Epidermal melanocyte (primary cell): ENCODE data around the gene REPS2.

Experiments used
- DNase-seq: peaks from one replicate; pipeline ENCODE4 v3.0.0; 2011; ENCODE audit warnings: low spot score; ENCODE audit not compliant: insufficient read length

The REPS2 gene

GRCh38 chrX:17081511-17081910 lies 135.1 kb downstream of the REPS2 start:
- DNase-seq, result no peak

GRCh38 chrX:17081968-17082367 lies 135.5 kb downstream of the REPS2 start:
- no peak for DNase-seq

GRCh38 chrX:17082831-17083230 lies 136.4 kb downstream of the REPS2 start:
- no peak for DNase-seq

GRCh38 chrX:17086317-17086716 lies 139.9 kb downstream of the REPS2 start:
- no peak for DNase-seq

GRCh38 chrX:17095161-17095560 lies 148.7 kb downstream of the REPS2 start:
- no peak for DNase-seq

GRCh38 chrX:17098516-17099247 lies 152.2 kb downstream of the REPS2 start:
- no peak for DNase-seq

GRCh38 chrX:17104433-17104832 lies 158.0 kb downstream of the REPS2 start:
- DNase-seq, result no peak

- no peak for DNase-seq
Observed at GRCh38 chrX:17120816-17121215, 174.4 kb downstream of the REPS2 start.

GRCh38 chrX:17154001-17154400 lies 207.5 kb downstream of the REPS2 start:
- no peak for DNase-seq

GRCh38 chrX:17160975-17161374 lies 214.5 kb downstream of the REPS2 start:
- DNase-seq, result no peak

- no peak for DNase-seq
Observed at GRCh38 chrX:17161991-17162390, 215.5 kb downstream of the REPS2 start.

- no peak for DNase-seq
Observed at GRCh38 chrX:17164079-17164478, 217.6 kb downstream of the REPS2 start.

- no peak for DNase-seq
Observed at GRCh38 chrX:17164941-17165340, 218.5 kb downstream of the REPS2 start.

- no peak for DNase-seq
Observed at GRCh38 chrX:17167915-17168314, 221.5 kb downstream of the REPS2 start.

GRCh38 chrX:17170973-17171372 lies 224.5 kb downstream of the REPS2 start:
- no peak for DNase-seq

- DNase-seq, result no peak
Observed at GRCh38 chrX:17174671-17175070, 228.2 kb downstream of the REPS2 start.

GRCh38 chrX:17182317-17182716 lies 235.9 kb downstream of the REPS2 start:
- no peak for DNase-seq

GRCh38 chrX:17183566-17183965 lies 237.1 kb downstream of the REPS2 start:
- DNase-seq, result no peak

- no peak for DNase-seq
Observed at GRCh38 chrX:17185431-17185830, 239.0 kb downstream of the REPS2 start.

GRCh38 chrX:17187136-17187756 lies 240.8 kb downstream of the REPS2 start:
- no peak for DNase-seq

- DNase-seq, result no peak
Observed at GRCh38 chrX:17192106-17192505, 245.6 kb downstream of the REPS2 start.
